DOHH2 (cell line): ENCODE measurements around the gene CALHM1.

Source experiments
- CTCF ChIP-seq: fragments of 200-600 bp; sonication (generic); IDR thresholded peaks from one replicate; pipeline ENCODE4 v1.5.1; 2014; ENCODE audit warnings: antibody characterized with exemption, mild to moderate bottlenecking, low read depth, low read length; ENCODE audit not compliant: poor library complexity, severe bottlenecking
- EZH2phosphoT487 ChIP-seq: fragments of 200-600 bp; sonication (generic); IDR thresholded peaks from 2 replicates; pipeline ENCODE4 v1.6.1; 2017; ENCODE audit warnings: borderline replicate concordance, mild to moderate bottlenecking, antibody characterized with exemption, low read length, moderate library complexity, mixed read lengths

GRCh38 chr10:103456074-103456660 is 2.5 kb downstream of the CALHM1 start:
- TF ChIP-seq CTCF (no peak), EZH2phosphoT487 (no peak)
